ENCODE data around the gene CHTF18.

GRCh38 chr16:739560-740458 is 48.6 kb upstream of the CHTF18 start:
- no peak for TF ChIP-seq CTCF (conservative IDR thresholded peaks at IDR 0.05; ENCODE audit: low read depth, low read length)
- TF ChIP-seq ELK1 (IDR thresholded peaks at IDR 0.05; ENCODE audit: borderline replicate concordance, low read depth, low read length): no peak
